Measurements from ENCODE around the gene ERC1. TPM values are rescaled to one million over a fixed set of nuclear protein-coding genes. Genes with fewer than 3 reads are reported as not detected.

Gene ERC1
- polyA plus RNA-seq (ENCODE audit: low read depth in 6 of 6) = 10 to 100 TPM in 5 of 6 donors, 1 to 10 TPM in 1; 6.9 to 26.2 (median 17.9) TPM

GRCh38 chr12:990661-991349, at the start of gene ERC1:
ERC1 (plus strand) TSS chr12:991223; CDS start chr12:1027904, 36,681 bp downstream.
- DNase-seq = peak; percentile 90
- H3K4me1 Mint-ChIP-seq = peaks cover 26 to 41% (median 29%) of the 10 kb centered on the region in 3 donors
- no peaks in the 10 kb centered on the region for H3K27me3 Mint-ChIP-seq
- H3K27ac Mint-ChIP-seq = peak within 1 kb of the TSS; percentile 87 to 98 (median 96)
- H3K36me3 Mint-ChIP-seq = no peaks in the 10 kb centered on the region
- H3K4me3 Mint-ChIP-seq = peak within 1 kb of the TSS; percentile 78 to 99 (median 95)
- H3K9me3 Mint-ChIP-seq = no peaks in the 10 kb centered on the region
- ATAC-seq (ENCODE audit: low read depth in 2 of 2) = peak; percentile 84 to 85

- Mint-ChIP-seq H3K27ac (peak overlapping the region in 1 of 6 donors; percentile 27), H3K9me3 (no peaks in the 10 kb centered on the region), H3K4me3 (no peak overlapping the region), H3K27me3 (no peaks in the 10 kb centered on the region), H3K4me1 (peaks cover 19 to 44% (median 25%) of the 10 kb centered on the region in 3 donors), H3K36me3 (peaks cover 0 to 7% of the 10 kb centered on the region in 2 donors)
- no peak for DNase-seq
- ATAC-seq (ENCODE audit: low read depth in 2 of 2) = no peak
Measured at GRCh38 chr12:943051-943450, 48.0 kb upstream of the ERC1 start.

- ATAC-seq (ENCODE audit: low read depth in 2 of 2) (no peak), DNase-seq (no peak)
- Mint-ChIP-seq H3K36me3 (peaks cover 0 to 7% of the 10 kb centered on the region in 2 donors), H3K27ac (peak overlapping the region in 3 of 6 donors; percentile 16 to 87 (median 59)), H3K4me3 (no peak overlapping the region), H3K4me1 (peaks cover 30 to 56% (median 32%) of the 10 kb centered on the region in 3 donors), H3K27me3 (no peaks in the 10 kb centered on the region), H3K9me3 (no peaks in the 10 kb centered on the region)
Measured at GRCh38 chr12:944211-944610, 46.8 kb upstream of the ERC1 start.

GRCh38 chr12:946212-946611, 44.8 kb upstream of the ERC1 start:
- Mint-ChIP-seq H3K27ac (peak overlapping the region in 2 of 6 donors; percentile 9 to 87), H3K9me3 (no peaks in the 10 kb centered on the region), H3K4me3 (peak overlapping the region in 1 of 8 donors; percentile 75), H3K4me1 (peaks cover 29 to 51% (median 37%) of the 10 kb centered on the region in 3 donors), H3K27me3 (no peaks in the 10 kb centered on the region), H3K36me3 (no peaks in the 10 kb centered on the region)
- no peak for DNase-seq
- ATAC-seq (ENCODE audit: low read depth in 2 of 2) = no peak

GRCh38 chr12:946631-947030, 44.4 kb upstream of the ERC1 start:
- ATAC-seq (ENCODE audit: low read depth in 2 of 2) = no peak
- peaks cover 29 to 51% (median 40%) of the 10 kb centered on the region in 3 donors for H3K4me1 Mint-ChIP-seq

GRCh38 chr12:948238-948637, 42.8 kb upstream of the ERC1 start:
- Mint-ChIP-seq H3K27me3 (no peaks in the 10 kb centered on the region), H3K9me3 (no peaks in the 10 kb centered on the region), H3K4me1 (peaks cover 29 to 51% (median 40%) of the 10 kb centered on the region in 3 donors), H3K4me3 (peak overlapping the region; percentile 15 to 99 (median 88)), H3K36me3 (no peaks in the 10 kb centered on the region), H3K27ac (peak overlapping the region in 3 of 6 donors; percentile 36 to 95 (median 44))
- DNase-seq = no peak
- no peak for ATAC-seq (ENCODE audit: low read depth in 2 of 2)

More at GRCh38 chr12:946631-947030, 44.4 kb upstream of the ERC1 start:
- H3K27ac Mint-ChIP-seq = peak overlapping the region in 1 of 6 donors; percentile 83
- no peaks in the 10 kb centered on the region for H3K36me3 Mint-ChIP-seq
- no peaks in the 10 kb centered on the region for H3K9me3 Mint-ChIP-seq
- peak overlapping the region in 2 of 8 donors; percentile 13 to 75 for H3K4me3 Mint-ChIP-seq
- no peak for DNase-seq
- no peaks in the 10 kb centered on the region for H3K27me3 Mint-ChIP-seq

GRCh38 chr12:949453-950191, 41.4 kb upstream of the ERC1 start, which contains the start of gene RAD52:
RAD52 (minus strand) TSS chr12:949694; CDS start chr12:933058, 16,636 bp downstream.
- ATAC-seq (ENCODE audit: low read depth in 2 of 2) (peak; percentile 78 to 81), DNase-seq (peak; percentile 96)
- peaks cover 21 to 41% (median 31%) of the 10 kb centered on the region in 3 donors for H3K4me1 Mint-ChIP-seq
- H3K4me3 Mint-ChIP-seq = peak within 1 kb of the TSS; percentile 86 to 99 (median 98)
- H3K36me3 Mint-ChIP-seq = no peaks in the 10 kb centered on the region
- no peaks in the 10 kb centered on the region for H3K9me3 Mint-ChIP-seq
- H3K27ac Mint-ChIP-seq = peak within 1 kb of the TSS; percentile 72 to 99 (median 98)
- H3K27me3 Mint-ChIP-seq = no peaks in the 10 kb centered on the region

GRCh38 chr12:951176-951575, 39.8 kb upstream of the ERC1 start:
- DNase-seq = no peak
- no peak for ATAC-seq (ENCODE audit: low read depth in 2 of 2)
- Mint-ChIP-seq H3K9me3 (peaks cover 0 to 1% (median 0%) of the 10 kb centered on the region in 7 donors), H3K36me3 (no peaks in the 10 kb centered on the region), H3K27ac (peak overlapping the region; percentile 72 to 99 (median 96)), H3K4me3 (peak overlapping the region in 5 of 8 donors; percentile 17 to 91 (median 40)), H3K4me1 (peaks cover 16 to 35% (median 30%) of the 10 kb centered on the region in 3 donors), H3K27me3 (no peaks in the 10 kb centered on the region)

- no peak overlapping the region for H3K4me3 Mint-ChIP-seq
- peaks cover 0 to 1% (median 0%) of the 10 kb centered on the region in 7 donors for H3K9me3 Mint-ChIP-seq
- H3K4me1 Mint-ChIP-seq = peaks cover 11 to 20% (median 18%) of the 10 kb centered on the region in 3 donors
- H3K36me3 Mint-ChIP-seq = no peaks in the 10 kb centered on the region
- H3K27ac Mint-ChIP-seq = no peak overlapping the region
- ATAC-seq (ENCODE audit: low read depth in 2 of 2) = no peak
- H3K27me3 Mint-ChIP-seq = no peaks in the 10 kb centered on the region
- no peak for DNase-seq
Measured at GRCh38 chr12:953776-954175, 37.2 kb upstream of the ERC1 start.

GRCh38 chr12:954741-955140, 36.3 kb upstream of the ERC1 start:
- Mint-ChIP-seq H3K27ac (no peak overlapping the region), H3K4me1 (peaks cover 7 to 16% (median 12%) of the 10 kb centered on the region in 3 donors), H3K27me3 (no peaks in the 10 kb centered on the region), H3K9me3 (peaks cover 0 to 1% (median 0%) of the 10 kb centered on the region in 7 donors), H3K36me3 (no peaks in the 10 kb centered on the region), H3K4me3 (no peak overlapping the region)
- no peak for ATAC-seq (ENCODE audit: low read depth in 2 of 2)
- DNase-seq = no peak

- Mint-ChIP-seq H3K4me1 (peaks cover 4 to 12% (median 7%) of the 10 kb centered on the region in 3 donors), H3K4me3 (no peak overlapping the region), H3K27me3 (no peaks in the 10 kb centered on the region), H3K27ac (peak overlapping the region in 1 of 6 donors; percentile 1), H3K36me3 (no peaks in the 10 kb centered on the region), H3K9me3 (peaks cover 0 to 1% (median 0%) of the 10 kb centered on the region in 7 donors)
- ATAC-seq (ENCODE audit: low read depth in 2 of 2) (no peak), DNase-seq (no peak)
Measured at GRCh38 chr12:955939-956338, 35.1 kb upstream of the ERC1 start.

GRCh38 chr12:958588-959123, 32.4 kb upstream of the ERC1 start:
- DNase-seq (no peak), ATAC-seq (ENCODE audit: low read depth in 2 of 2) (peak; percentile 66 to 71)
- Mint-ChIP-seq H3K4me1 (peaks cover 4 to 7% (median 6%) of the 10 kb centered on the region in 3 donors), H3K9me3 (peaks cover 0 to 1% (median 0%) of the 10 kb centered on the region in 7 donors), H3K27ac (peak overlapping the region in 2 of 6 donors; percentile 37 to 40), H3K27me3 (no peaks in the 10 kb centered on the region), H3K4me3 (no peak overlapping the region), H3K36me3 (no peaks in the 10 kb centered on the region)

GRCh38 chr12:966724-967123, 24.3 kb upstream of the ERC1 start:
- no peaks in the 10 kb centered on the region for H3K4me1 Mint-ChIP-seq
- no peaks in the 10 kb centered on the region for H3K9me3 Mint-ChIP-seq
- no peaks in the 10 kb centered on the region for H3K27me3 Mint-ChIP-seq
- H3K27ac Mint-ChIP-seq = no peak overlapping the region
- H3K36me3 Mint-ChIP-seq = no peaks in the 10 kb centered on the region
- no peak overlapping the region for H3K4me3 Mint-ChIP-seq
- DNase-seq = no peak
- ATAC-seq (ENCODE audit: low read depth in 2 of 2) = no peak

Data from naive B cell (primary cell).